ENCODE data around the gene CAMTA1. TPM values are rescaled to one million over a fixed set of nuclear protein-coding genes. Genes with fewer than 3 reads are reported as not detected.

CAMTA1 gene
- total RNA-seq, 1 experiment from 2014 or later: 103 TPM

DNA sequence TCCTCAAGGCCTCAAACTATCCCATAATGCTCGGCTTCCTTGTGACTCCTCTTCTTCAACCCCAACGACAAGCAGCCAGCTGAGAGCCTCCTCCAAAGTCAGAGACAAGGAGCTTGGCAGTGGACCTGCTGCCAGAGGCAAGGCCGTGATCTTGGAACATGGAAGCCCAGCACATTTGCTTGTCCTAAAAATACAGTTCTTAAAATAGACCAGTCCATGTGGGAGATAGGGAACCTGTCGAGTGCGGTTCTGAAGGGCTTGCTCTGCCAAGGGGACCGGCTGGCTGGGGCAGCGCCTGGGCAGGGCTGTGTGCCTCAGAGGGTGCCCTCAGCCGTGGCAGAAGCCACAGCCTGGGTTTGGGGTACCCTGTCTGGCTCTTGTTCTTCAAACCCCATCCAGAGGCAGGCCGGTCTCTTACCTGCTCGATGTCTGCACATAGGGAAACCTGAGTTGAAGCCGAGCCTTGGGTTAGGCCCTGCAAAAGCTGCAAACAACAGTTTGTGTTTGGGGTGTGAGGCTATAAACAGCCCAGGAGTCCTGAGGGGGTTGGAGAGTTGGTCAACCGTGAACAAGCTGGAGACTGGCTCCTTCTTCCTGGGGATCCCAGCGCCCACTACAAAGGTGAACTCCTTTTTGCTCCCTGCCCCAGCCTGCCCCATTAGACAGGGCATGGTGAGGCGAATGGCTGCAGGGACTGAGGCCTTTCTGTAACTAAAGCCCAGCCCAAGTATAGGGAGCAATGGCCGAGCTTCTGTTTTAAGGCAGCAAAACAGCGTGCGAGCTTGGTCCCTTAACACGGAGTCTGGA is 228.8 kb downstream of the CAMTA1 start:
- Histone ChIP-seq H3K27me3 (no peaks in the 10 kb centered on the region), H3K36me3 (no peaks in the 10 kb centered on the region), H3K4me3 (no peak overlapping the region), H3K9me3 (no peaks in the 10 kb centered on the region)
- DNase-seq: no peak

DNA sequence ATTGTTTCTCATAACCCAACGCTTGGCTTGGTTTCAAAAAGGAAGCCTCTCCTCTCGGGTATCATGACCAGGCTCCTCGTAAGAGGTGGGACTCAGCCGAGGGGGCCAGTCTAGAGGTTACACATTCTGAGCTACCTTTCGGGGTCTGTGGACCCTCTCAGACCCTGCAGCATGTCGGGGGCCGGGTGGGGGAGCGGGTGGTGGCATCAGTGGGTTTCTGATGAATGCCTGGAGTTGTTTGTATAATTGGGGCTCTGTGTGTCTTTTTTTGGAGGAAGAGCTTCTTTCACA is 229.3 kb downstream of the CAMTA1 start:
- H3K9me3 ChIP-seq: no peaks in the 10 kb centered on the region
- no peaks in the 10 kb centered on the region for H3K27me3 ChIP-seq
- no peak for DNase-seq
- H3K36me3 ChIP-seq: no peaks in the 10 kb centered on the region
- no peak overlapping the region for H3K4me3 ChIP-seq

GRCh38 chr1:7015022-7015421 is 229.8 kb downstream of the CAMTA1 start:
- Histone ChIP-seq H3K4me3 (no peak overlapping the region), H3K9me3 (no peaks in the 10 kb centered on the region), H3K27me3 (no peaks in the 10 kb centered on the region), H3K36me3 (no peaks in the 10 kb centered on the region)
- DNase-seq: no peak

DNA sequence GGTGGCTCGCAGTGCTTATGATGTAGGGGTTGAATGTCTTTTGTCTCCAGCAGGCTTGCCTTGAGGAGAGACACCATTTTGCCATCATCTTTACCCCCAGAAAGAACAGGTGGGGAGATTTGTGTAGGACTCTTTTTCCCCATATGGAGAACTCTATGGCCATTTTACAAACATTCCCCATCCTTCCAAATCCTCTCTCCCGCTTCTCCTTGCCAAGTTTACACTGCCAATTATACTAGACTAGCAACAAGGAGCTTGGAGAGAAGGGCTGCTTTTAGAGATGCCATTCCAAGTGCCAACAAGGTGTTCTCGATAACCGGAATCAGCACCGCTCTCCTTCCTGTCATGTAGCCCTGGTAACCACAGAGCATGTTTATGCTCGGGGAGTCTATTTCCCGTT is 233.1 kb downstream of the CAMTA1 start:
- H3K9me3 ChIP-seq: no peaks in the 10 kb centered on the region
- no peak overlapping the region for H3K4me3 ChIP-seq
- H3K36me3 ChIP-seq: no peaks in the 10 kb centered on the region
- no peak for DNase-seq
- H3K27me3 ChIP-seq: no peaks in the 10 kb centered on the region

- DNase-seq: no peak
- Histone ChIP-seq H3K9me3 (no peaks in the 10 kb centered on the region), H3K4me3 (no peak overlapping the region), H3K27me3 (no peaks in the 10 kb centered on the region), H3K36me3 (no peaks in the 10 kb centered on the region)
Observed at GRCh38 chr1:7018826-7019225, 233.6 kb downstream of the CAMTA1 start.

GRCh38 chr1:7019510-7019909 is 234.3 kb downstream of the CAMTA1 start:
- DNase-seq: no peak
- H3K4me3 ChIP-seq: no peak overlapping the region
- H3K27me3 ChIP-seq: no peaks in the 10 kb centered on the region
- no peaks in the 10 kb centered on the region for H3K9me3 ChIP-seq
- no peaks in the 10 kb centered on the region for H3K36me3 ChIP-seq

DNA sequence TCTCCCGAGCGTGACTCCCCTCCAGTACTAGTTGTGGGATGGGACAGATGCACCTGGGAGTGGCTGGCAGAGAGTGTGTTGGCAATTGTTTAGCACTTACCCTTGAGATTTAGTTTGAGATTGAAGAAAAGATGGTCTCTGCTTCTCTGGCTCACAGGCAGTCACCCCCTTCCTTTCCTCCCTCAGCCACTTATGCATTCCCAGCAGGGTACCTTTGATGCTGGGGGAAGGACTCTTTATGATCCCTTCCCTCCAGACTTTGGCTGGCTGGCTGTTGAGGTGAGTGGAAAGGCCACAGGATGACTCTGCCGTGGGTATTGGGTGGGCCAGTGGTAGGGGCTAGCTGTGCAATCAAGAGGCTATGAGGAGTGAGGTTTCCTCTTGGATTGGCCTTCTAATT is 236.8 kb downstream of the CAMTA1 start:
- Histone ChIP-seq H3K36me3 (no peaks in the 10 kb centered on the region), H3K9me3 (no peaks in the 10 kb centered on the region), H3K4me3 (no peak overlapping the region), H3K27me3 (no peaks in the 10 kb centered on the region)
- DNase-seq: no peak

GRCh38 chr1:7025013-7025412 is 239.8 kb downstream of the CAMTA1 start:
- H3K4me3 ChIP-seq: no peak overlapping the region
- no peak for DNase-seq
- H3K27me3 ChIP-seq: no peaks in the 10 kb centered on the region
- H3K9me3 ChIP-seq: no peaks in the 10 kb centered on the region
- H3K36me3 ChIP-seq: no peaks in the 10 kb centered on the region

DNA sequence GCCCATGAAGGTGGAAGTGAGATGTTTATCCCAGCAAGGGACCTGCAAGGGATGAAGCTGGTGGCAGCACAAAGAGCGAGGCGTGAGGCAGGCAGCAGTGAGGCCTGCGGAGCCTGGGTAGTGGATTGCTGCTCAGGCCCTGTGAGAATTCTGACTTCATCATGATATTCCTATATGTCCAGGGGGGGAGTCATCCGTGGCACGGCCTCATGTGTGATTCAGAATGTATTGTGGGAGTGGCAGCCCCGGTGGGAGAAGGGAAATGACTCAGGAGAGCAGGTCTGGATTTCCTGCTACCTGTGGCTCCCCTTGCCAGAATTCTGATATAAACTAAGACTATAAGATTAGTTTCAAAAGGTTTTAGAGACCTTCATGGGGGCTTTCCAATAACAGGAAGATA is 240.9 kb downstream of the CAMTA1 start:
- H3K36me3 ChIP-seq: no peaks in the 10 kb centered on the region
- H3K9me3 ChIP-seq: peaks cover 1% of the 10 kb centered on the region; the same call in 1 of the 2 replicates
- H3K27me3 ChIP-seq: no peaks in the 10 kb centered on the region
- peak; percentile 23 for DNase-seq
- H3K4me3 ChIP-seq: no peak overlapping the region

DNA sequence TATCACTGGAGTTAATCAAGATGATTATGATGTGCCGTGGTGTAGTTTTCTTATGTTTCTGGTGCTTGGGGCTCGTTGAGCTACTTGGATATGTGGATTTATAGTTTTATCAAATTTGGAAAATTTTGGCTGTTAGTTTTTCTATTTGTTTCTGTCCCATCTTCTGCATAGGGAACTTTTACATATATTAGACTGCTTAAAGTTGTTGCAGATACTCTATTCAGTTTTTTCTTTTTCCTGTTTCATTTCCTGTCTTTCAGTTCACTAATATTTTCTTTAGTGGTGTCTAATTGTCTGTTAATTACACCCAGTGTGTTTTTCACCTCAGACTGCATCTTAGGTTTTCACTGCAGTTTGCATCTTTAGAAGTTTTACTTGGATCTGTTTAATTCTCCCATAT is 247.7 kb downstream of the CAMTA1 start:
- peaks cover 17% of the 10 kb centered on the region for H3K9me3 ChIP-seq
- H3K4me3 ChIP-seq: no peak overlapping the region
- no peaks in the 10 kb centered on the region for H3K27me3 ChIP-seq
- H3K36me3 ChIP-seq: no peaks in the 10 kb centered on the region
- no peak for DNase-seq

- no peak for DNase-seq
- Histone ChIP-seq H3K9me3 (peaks cover 14% of the 10 kb centered on the region), H3K36me3 (no peaks in the 10 kb centered on the region), H3K27me3 (no peaks in the 10 kb centered on the region), H3K4me3 (no peak overlapping the region)
Observed at GRCh38 chr1:7036386-7036785, 251.1 kb downstream of the CAMTA1 start.

DNA sequence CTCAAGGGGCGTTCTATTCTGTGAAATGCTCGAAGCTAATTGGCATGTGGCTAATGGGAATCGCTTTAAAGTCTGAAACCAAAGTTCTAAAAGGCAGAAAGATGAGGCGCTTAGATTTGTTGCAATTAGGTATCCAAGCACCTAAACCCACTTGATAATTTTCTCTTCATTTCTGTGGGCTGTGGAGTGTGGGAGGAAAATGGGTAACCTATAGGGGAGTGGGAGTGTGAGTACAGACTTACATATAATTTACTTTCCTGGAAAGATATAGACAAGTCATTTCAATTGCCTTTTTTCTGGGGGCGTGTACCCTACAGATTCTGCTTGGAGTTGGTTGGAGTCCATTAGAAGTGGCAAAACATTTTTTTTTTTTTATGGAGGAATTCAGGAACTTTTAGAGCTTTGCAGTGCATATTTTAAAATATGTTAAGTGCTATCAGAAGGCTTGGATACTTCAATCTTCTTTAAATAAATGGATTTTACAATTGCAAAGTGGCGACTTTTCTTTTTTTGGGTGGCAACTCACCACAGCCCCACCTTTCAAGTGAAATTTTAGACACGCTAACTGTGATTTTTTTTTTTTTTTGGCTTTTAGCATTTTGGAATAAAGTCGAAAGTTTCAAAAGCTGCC is 254.5 kb downstream of the CAMTA1 start:
- DNase-seq: no peak

DNA sequence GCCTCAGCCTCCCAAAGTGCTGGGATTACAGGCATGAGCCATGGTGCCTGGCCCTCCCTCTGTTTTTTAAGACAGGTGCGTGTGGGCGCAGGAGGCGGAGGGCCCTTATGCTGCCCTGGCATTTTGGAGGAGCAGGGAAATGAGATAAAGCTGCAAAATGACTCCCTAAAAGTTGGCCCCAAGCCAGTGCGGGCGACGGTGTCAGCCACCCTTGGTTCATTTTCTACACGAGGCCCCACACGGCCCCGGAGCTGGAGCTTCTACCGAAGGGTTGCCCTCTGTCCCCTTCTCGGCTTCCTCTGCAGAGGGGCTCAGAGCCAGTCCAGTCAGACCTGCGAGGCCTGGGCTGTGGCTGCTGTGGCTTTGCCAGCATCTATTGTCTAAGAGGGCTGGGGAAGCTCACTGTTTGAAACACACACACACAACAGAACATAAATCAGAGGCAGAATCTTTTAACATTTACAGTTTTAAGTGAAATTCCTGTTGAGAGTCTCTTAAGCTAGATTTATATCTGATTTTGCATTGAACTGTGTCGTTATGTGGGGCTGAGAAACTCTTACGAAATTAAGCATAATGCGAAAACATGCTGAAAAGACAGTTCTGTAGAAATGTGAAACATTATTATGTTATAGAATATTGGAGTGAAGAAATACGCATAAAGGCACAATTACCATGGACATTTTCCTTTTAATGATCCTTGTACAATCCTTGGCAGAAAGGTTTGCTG is 255.9 kb downstream of the CAMTA1 start:
- DNase-seq: no peak
- Histone ChIP-seq H3K9me3 (no peaks in the 10 kb centered on the region), H3K4me3 (no peak overlapping the region), H3K36me3 (no peaks in the 10 kb centered on the region), H3K27me3 (no peaks in the 10 kb centered on the region)

More for the DNA sequence above, 254.5 kb downstream of the CAMTA1 start:
- no peak overlapping the region for H3K4me3 ChIP-seq
- H3K9me3 ChIP-seq: no peaks in the 10 kb centered on the region
- no peaks in the 10 kb centered on the region for H3K36me3 ChIP-seq
- no peaks in the 10 kb centered on the region for H3K27me3 ChIP-seq

DNA sequence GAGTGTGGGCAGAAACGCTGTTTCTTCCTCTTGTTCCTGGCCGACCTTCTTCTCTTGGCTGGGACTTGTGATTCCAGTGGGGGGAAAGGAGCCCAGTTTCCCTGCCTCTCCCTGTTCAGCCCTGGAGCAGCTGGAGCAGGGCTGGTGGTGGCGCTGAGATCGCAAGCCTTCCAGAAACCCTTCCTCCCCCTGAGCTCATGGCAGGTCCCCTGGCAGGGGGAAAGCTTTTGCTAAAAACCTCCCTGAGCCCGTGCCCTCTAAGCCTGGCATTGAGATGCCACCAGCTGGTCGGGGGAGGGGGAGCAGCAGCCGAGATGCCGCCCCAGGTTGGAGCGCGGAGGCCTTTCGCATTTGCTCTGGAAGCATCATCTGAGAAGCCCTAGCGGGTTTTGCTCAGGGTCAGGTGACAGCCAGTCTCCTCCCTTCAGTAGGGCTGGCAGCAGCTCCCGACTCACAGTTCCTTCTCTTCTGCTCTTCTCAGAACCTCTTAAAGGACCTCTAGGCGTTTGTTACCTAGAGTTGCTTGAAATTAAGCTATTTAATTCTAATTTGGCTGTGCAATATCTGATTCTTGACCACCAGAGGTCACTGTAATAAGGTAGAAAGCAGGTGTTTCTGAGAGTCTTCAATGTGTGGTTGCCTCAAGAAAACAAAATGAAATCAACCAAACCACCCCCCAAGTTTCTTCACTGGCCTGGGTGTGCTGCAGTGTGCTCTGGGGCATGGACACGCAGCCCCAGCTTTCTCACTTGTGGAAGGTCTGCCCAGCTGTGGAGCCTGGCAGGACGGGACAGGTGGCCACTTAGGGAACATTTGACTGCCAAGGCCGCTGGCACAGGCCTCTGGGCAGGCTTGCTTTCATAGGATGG is 257.3 kb downstream of the CAMTA1 start:
- H3K9me3 ChIP-seq: no peaks in the 10 kb centered on the region
- H3K4me3 ChIP-seq: no peak overlapping the region
- no peaks in the 10 kb centered on the region for H3K36me3 ChIP-seq
- DNase-seq: no peak
- H3K27me3 ChIP-seq: no peaks in the 10 kb centered on the region

GRCh38 chr1:7043191-7043549 is 257.9 kb downstream of the CAMTA1 start:
- Histone ChIP-seq H3K9me3 (no peaks in the 10 kb centered on the region), H3K27me3 (no peaks in the 10 kb centered on the region), H3K4me3 (no peak overlapping the region), H3K36me3 (no peaks in the 10 kb centered on the region)
- DNase-seq: no peak

DNA sequence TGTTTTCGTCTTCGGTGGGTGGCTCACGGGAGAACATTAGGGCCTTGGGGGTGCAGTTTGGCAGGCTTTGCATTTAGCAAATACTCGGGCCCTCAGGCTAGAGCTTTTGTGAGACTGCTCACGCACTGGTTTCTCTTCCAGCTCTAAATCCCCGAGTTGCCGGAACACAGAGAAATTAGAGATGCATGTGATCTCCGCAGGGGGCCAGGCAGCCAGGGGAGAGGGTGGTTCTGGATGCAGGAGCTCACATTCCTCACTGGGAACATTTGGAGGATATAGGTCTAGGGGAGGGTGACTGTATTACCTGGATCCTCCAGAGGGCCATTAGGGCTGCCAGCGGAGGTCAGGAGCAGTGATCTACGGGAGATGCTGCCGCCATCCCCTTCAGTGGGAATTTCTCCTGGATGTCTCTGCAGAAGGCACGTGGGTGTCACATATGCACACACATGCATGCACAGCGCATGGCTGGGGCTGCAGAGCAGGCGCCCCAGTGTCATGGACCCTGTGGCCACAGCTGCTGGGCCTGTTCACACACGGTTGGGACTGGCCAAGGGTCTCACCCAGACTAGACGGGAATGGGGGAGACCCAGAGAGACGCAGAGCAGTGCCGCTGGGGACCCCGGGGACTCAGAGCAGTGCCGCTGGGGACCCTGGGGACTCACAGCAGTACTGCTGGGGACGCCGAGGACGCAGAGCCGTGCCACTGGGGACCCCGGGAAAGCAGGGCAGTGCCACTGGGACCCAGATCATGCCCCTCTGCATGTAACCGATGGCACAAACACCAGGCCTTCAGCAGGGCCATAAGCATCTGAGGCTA is 258.7 kb downstream of the CAMTA1 start:
- no peaks in the 10 kb centered on the region for H3K27me3 ChIP-seq
- H3K4me3 ChIP-seq: no peak overlapping the region
- DNase-seq: no peak
- no peaks in the 10 kb centered on the region for H3K36me3 ChIP-seq
- H3K9me3 ChIP-seq: no peaks in the 10 kb centered on the region
